Endothelial cell (in vitro differentiated cells): Measurements from ENCODE around the gene AMDHD2. TPM values are rescaled to one million over a fixed set of nuclear protein-coding genes. Genes with fewer than 3 reads are reported as not detected.

ENCODE experiments used
- DNase-seq: peaks from one replicate; pipeline ENCODE4 v3.0.0; 2021; ENCODE audit warnings: low spot score
- H3K27ac Mint-ChIP-seq: one replicate; pipeline ENCODE4 v1.8.0; 2021; ENCODE audit warnings: mixed read lengths, inconsistent platforms; ENCODE audit not compliant: unreplicated experiment
- H3K27me3 Mint-ChIP-seq: one replicate; pipeline ENCODE4 v1.8.0; 2021; ENCODE audit warnings: mild to moderate bottlenecking, moderate library complexity, mixed read lengths, inconsistent platforms; ENCODE audit not compliant: unreplicated experiment
- H3K36me3 Mint-ChIP-seq: one replicate; pipeline ENCODE4 v1.8.0; 2021; ENCODE audit warnings: mild to moderate bottlenecking, low read depth, mixed read lengths, inconsistent platforms; ENCODE audit not compliant: unreplicated experiment
- H3K4me1 Mint-ChIP-seq: one replicate; pipeline ENCODE4 v1.8.0; 2021; ENCODE audit warnings: mild to moderate bottlenecking, mixed read lengths, inconsistent platforms; ENCODE audit not compliant: unreplicated experiment
- H3K4me3 Mint-ChIP-seq: one replicate; pipeline ENCODE4 v1.8.0; 2021; ENCODE audit warnings: mild to moderate bottlenecking, mixed read lengths, inconsistent platforms; ENCODE audit not compliant: unreplicated experiment
- H3K9me3 Mint-ChIP-seq: one replicate; pipeline ENCODE4 v1.8.0; 2021; ENCODE audit warnings: mixed read lengths, inconsistent platforms; ENCODE audit not compliant: unreplicated experiment
- CTCF ChIP-seq: fragments of 200-600 bp; sonication (generic); IDR thresholded peaks from one replicate; pipeline ENCODE4 v1.5.0; 2021; ENCODE audit warnings: antibody characterized with exemption; ENCODE audit not compliant: unreplicated experiment
- total RNA-seq: library from RNA; stranded (reverse); fragmentation: NEBNext Ultra II Directional; extraction: Animal tissue kit (Norgen Biotek cat#: 25700); gene quantifications from one replicate; pipeline ENCODE4 v1.2.1, GENCODE V29; 2021; ENCODE audit not compliant: unreplicated experiment

AMDHD2 gene
- total RNA-seq, 1 donor from 2014 or later, result 53.3 TPM

GRCh38 chr16:2493605-2494004 lies 26.6 kb upstream of the AMDHD2 start:
- Mint-ChIP-seq H3K4me1 (no peaks in the 10 kb centered on the region), H3K36me3 (peaks cover 7% of the 10 kb centered on the region), H3K9me3 (no peaks in the 10 kb centered on the region), H3K27ac (no peak overlapping the region), H3K4me3 (no peak overlapping the region), H3K27me3 (peaks cover 3% of the 10 kb centered on the region)
- TF ChIP-seq CTCF, result no peak
- DNase-seq, result no peak

- no peak for DNase-seq
- TF ChIP-seq CTCF, result no peak
- Mint-ChIP-seq H3K4me3 (no peak overlapping the region), H3K36me3 (peaks cover 7% of the 10 kb centered on the region), H3K27me3 (peaks cover 3% of the 10 kb centered on the region), H3K4me1 (no peaks in the 10 kb centered on the region), H3K27ac (no peak overlapping the region), H3K9me3 (no peaks in the 10 kb centered on the region)
These were observed 25.6 kb upstream of the AMDHD2 start for GRCh38 chr16:2494616-2495015.

GRCh38 chr16:2495041-2495440 lies 25.1 kb upstream of the AMDHD2 start:
- Mint-ChIP-seq H3K4me1 (no peaks in the 10 kb centered on the region), H3K27ac (no peak overlapping the region), H3K9me3 (no peaks in the 10 kb centered on the region), H3K36me3 (peaks cover 7% of the 10 kb centered on the region), H3K4me3 (no peak overlapping the region), H3K27me3 (peaks cover 3% of the 10 kb centered on the region)
- DNase-seq, result no peak
- no peak for TF ChIP-seq CTCF

- Mint-ChIP-seq H3K4me3 (no peak overlapping the region), H3K27me3 (peaks cover 7% of the 10 kb centered on the region), H3K4me1 (no peaks in the 10 kb centered on the region), H3K27ac (no peak overlapping the region), H3K9me3 (no peaks in the 10 kb centered on the region), H3K36me3 (peaks cover 7% of the 10 kb centered on the region)
- no peak for DNase-seq
- TF ChIP-seq CTCF, result no peak
These were observed 23.7 kb upstream of the AMDHD2 start for GRCh38 chr16:2496223-2497115.

GRCh38 chr16:2497116-2497630 lies 23.0 kb upstream of the AMDHD2 start:
- Mint-ChIP-seq H3K4me3 (peak overlapping the region; percentile 1), H3K9me3 (no peaks in the 10 kb centered on the region), H3K27me3 (peaks cover 7% of the 10 kb centered on the region), H3K27ac (no peak overlapping the region), H3K4me1 (no peaks in the 10 kb centered on the region), H3K36me3 (peaks cover 7% of the 10 kb centered on the region)
- no peak for DNase-seq
- TF ChIP-seq CTCF, result no peak
